GM18499 (cell line): ENCODE results near the gene IRAK3.

Experiments used
- ATAC-seq: cut with Tn5 transposase; IDR thresholded peaks from one replicate; pipeline ENCODE4 v1.9.1; 2021; ENCODE audit warnings: moderate number of reproducible peaks; ENCODE audit not compliant: insufficient read depth, unreplicated experiment

IRAK3 gene

DNA sequence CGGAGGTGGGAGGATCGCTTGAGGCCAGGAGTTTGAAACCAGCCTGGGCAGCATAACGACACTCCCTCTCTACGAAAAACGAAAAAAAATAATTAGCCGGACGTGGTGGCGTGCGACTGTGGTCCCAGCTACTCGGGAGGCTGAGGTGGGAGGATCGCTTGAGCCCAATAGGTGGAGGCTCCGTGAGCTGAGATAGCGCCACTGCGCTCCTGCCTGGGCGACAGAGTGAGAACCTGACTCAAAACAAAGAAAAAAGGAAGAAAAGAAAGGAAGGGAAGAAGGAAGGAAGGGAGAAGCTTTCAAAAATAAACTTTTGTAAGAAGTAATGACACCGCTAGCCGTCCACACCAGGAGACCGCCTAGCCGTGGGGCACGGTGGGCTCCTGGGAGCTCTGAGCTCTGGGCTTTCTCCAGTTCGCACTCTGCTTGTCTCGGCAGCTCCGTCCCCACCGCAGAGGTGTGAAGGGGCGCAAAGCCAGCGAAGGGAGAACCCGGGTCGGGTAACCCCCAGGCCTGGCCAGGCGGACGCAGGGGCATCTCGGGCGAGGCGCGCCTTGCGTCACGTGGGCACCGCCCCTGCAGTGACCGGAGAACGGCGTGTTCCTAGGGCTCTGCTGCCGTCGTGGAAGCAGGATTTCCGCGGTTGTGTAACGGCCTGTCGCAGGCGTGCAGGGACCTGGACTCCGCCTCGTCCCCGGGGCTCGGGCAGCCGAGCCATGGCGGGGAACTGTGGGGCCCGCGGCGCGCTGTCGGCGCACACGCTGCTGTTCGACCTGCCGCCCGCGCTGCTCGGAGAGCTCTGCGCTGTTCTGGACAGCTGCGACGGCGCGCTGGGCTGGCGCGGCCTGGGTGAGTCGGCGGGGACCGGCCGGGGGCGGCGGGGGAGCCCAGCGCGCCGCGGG is at the start of gene IRAK3:
Gene IRAK3, plus strand, starts transcription at position 631 of the 902 bp plus-strand sequence. Its CDS starts 86 bp downstream, at position 717.
- ATAC-seq, result no peak

- no peak for ATAC-seq
Measured at GRCh38 chr12:66139328-66139727, 49.7 kb upstream of the IRAK3 start.

- no peak for ATAC-seq
Measured at GRCh38 chr12:66140731-66141130, 48.3 kb upstream of the IRAK3 start.

- ATAC-seq, result no peak
Measured at GRCh38 chr12:66141299-66141698, 47.7 kb upstream of the IRAK3 start.

- no peak for ATAC-seq
Measured at GRCh38 chr12:66142826-66143225, 46.2 kb upstream of the IRAK3 start.

- no peak for ATAC-seq
Measured at GRCh38 chr12:66143868-66144267, 45.1 kb upstream of the IRAK3 start.

GRCh38 chr12:66144791-66145754 is 43.9 kb upstream of the IRAK3 start:
- ATAC-seq, result no peak

GRCh38 chr12:66149702-66150398 is 39.2 kb upstream of the IRAK3 start:
- ATAC-seq, result no peak

DNA sequence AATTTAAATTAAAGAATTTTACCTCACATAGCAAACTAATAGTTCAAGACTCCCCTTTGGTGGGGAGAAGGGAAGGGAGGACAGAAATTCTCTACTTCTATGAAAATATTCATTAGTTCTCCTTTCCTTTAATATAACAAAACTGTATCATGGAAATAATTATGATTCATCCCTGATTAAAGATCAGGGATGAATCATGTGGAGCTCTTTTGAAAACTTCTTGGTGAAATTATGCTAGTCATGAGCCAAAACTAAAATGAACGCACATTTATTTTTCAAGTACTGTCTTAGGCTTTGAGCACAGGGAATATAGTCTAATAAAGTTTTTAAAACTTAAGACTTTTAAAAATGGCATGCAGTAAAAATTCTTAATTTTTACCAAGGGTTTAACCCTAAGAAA is 36.3 kb upstream of the IRAK3 start:
- ATAC-seq, result no peak

GRCh38 chr12:66154776-66155175 is 34.2 kb upstream of the IRAK3 start:
- ATAC-seq, result no peak

GRCh38 chr12:66156654-66157053 is 32.4 kb upstream of the IRAK3 start:
- ATAC-seq, result no peak

GRCh38 chr12:66159123-66159522 is 29.9 kb upstream of the IRAK3 start:
- ATAC-seq, result no peak

DNA sequence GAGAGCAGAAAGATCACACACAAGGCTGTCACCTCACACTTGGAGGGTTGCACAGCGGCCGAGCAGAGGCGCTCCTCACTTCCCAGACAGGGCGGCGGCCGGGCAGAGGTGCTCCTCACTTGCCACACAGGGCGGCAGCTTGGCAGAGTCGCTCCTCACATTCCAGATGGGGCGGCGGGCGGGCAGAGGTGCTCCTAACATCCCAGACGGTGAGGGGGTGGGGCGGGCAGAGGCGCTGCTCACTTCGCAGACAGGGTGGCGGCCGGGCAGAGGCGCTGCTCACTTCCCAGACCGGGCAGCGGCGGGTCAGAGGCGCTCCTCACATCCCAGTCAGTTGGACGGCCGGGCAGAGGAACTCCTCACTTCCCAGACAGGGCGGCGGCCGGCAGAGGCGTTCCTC is 28.3 kb upstream of the IRAK3 start:
- ATAC-seq, result no peak

- no peak for ATAC-seq
Measured at GRCh38 chr12:66162701-66163100, 26.3 kb upstream of the IRAK3 start.

DNA sequence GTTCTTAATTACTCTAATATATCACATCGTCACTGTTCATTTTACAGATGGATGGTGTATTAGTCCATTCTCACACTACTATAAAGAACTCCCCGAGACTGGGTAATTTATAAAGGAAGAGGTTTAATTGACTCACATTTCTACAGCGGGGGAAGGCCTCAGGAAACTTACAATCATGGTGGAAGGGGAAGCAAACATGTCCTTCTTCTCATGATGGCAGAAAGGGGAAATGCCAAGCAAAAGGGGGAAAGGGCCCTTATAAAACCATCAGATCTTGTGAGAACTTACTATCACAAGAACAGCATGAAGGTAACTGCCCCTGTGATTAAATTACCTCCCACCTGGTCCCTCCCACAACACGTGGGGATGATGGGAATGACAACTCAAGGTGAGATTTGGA is 25.7 kb upstream of the IRAK3 start:
- ATAC-seq, result no peak

DNA sequence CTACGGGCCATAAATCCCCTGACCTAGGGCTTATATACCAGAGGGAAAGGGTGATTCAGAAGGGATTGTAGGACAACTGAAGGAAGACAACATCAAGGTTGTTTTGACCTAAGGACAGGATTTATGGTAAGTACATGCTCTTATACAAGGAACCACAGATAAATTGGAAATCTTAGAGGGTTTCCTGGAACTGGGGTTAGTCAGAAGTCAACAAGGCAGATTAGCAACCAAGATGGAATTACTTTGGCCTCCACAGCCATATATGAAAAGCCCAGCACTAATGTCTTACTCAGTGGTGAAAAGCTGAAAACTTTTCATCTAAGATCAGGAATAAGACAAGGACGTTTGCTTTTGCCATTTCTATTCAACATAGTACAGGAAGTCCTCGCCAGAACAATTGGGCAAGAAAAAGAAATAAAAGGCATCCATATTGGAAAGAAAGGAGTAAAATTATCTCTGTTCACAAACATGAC is 24.6 kb upstream of the IRAK3 start:
- no peak for ATAC-seq

DNA sequence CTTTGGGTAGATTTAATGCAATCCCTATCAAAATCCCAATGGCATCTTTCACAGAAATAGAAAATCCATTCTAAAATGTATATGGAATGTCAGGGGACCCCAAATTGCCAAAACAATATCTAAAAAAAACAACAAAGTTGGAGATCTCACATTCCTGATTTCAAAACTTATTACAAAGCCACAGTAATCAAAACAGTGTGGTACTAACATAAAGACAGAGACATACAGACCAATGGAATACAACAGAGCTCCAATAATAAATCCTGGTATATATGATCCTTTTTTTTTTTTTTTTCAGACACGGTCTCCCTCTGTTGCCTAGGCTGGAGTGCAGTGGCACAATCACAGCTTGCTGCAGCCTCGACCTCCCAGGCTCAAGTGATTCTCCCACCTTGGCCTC is 23.9 kb upstream of the IRAK3 start:
- no peak for ATAC-seq

DNA sequence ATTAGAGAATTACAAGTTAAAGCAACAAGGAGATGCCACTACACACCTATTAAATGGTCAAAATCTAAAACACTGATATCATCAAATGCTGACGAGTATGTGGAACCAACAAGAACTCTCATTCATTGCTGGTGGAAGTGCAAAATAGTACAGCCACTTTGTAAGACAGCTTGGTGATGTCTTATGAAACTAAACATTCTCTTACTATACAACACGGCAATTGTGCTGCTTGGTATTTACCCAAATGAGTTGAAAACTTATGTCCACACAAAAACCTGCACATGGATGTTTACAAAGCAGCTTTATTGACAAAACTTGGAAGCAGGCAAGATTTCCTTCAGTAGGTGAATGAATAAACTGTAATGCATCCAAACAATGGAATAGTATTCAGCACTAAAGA is 22.5 kb upstream of the IRAK3 start:
- ATAC-seq, result no peak

DNA sequence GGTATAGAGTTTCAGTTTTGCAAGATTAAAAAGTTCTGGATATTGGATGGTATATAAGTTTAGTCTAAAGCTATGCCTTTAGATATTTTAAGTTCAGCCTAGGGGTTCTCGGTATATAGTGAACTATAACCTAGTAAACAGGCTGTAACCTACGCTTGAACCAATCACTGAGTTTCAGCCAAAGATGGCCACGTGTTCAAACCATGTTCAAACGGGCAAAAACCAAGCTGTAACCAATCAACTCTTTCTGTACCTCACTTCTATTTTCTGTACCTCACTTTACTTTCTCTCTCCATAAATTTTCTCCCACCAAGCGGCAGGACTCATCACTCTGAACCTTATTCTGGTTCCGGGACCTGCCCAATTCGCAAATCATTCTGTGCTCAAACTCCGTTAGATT is 20.6 kb upstream of the IRAK3 start:
- no peak for ATAC-seq
